ACC112 (cell line): Measurements from ENCODE around the gene CDC6.
A peak's percentile ranks its signal among the peaks of the same experiment; 100 is the strongest.
"Not testable (repeated sequence)": the region's sequence is repeated elsewhere in the genome, so short reads cannot be mapped to it uniquely, and the experiment has no call there.

Experiments used
- H2AFZ ChIP-seq: fragments of 200-600 bp; sonication (generic); one replicate; pipeline ENCODE4 v1.6.0; 2017; ENCODE audit warnings: antibody characterized with exemption, low read length; ENCODE audit not compliant: unreplicated experiment
- H3K27ac ChIP-seq: fragments of 200-600 bp; sonication (generic); 2 replicates; pipeline ENCODE4 v1.5.1; 2014; ENCODE audit warnings: low read depth, mild to moderate bottlenecking, antibody characterized with exemption, low read length, moderate library complexity
- H3K27me3 ChIP-seq: fragments of 200-600 bp; sonication (generic); 2 replicates; pipeline ENCODE4 v1.6.1; 2014; ENCODE audit warnings: mild to moderate bottlenecking, antibody characterized with exemption, low read length, moderate library complexity, mixed read lengths; ENCODE audit not compliant: insufficient read depth
- H3K36me3 ChIP-seq: fragments of 200-600 bp; sonication (generic); 2 replicates; pipeline ENCODE4 v1.6.1; 2016; ENCODE audit warnings: mild to moderate bottlenecking, antibody characterized with exemption, low read length, moderate library complexity, mixed read lengths; ENCODE audit not compliant: insufficient read depth
- H3K4me1 ChIP-seq: fragments of 200-600 bp; sonication (generic); one replicate; pipeline ENCODE4 v1.6.1; 2016; ENCODE audit warnings: low read length, mixed read lengths; ENCODE audit not compliant: insufficient read depth, unreplicated experiment, control insufficient read depth
- H3K4me3 ChIP-seq: fragments of 200-600 bp; sonication (generic); 2 replicates; pipeline ENCODE4 v1.5.1; 2014; ENCODE audit warnings: mild to moderate bottlenecking, low read depth, low read length
- H3K79me2 ChIP-seq: fragments of 200-600 bp; sonication (generic); one replicate; pipeline ENCODE4 v1.6.0; 2016; ENCODE audit warnings: low read length; ENCODE audit not compliant: control insufficient read depth, unreplicated experiment, insufficient read depth

Gene CDC6

GRCh38 chr17:40303708-40304551 lies 16.3 kb downstream of the CDC6 start:
- peak overlapping the region; percentile 74 for H3K27ac ChIP-seq
- no peak overlapping the region for H2AFZ ChIP-seq
- H3K36me3 ChIP-seq, result peaks cover 7% of the 10 kb centered on the region; the same call in 1 of the 2 replicates
- no peaks in the 10 kb centered on the region for H3K27me3 ChIP-seq
- H3K4me3 ChIP-seq, result no peak overlapping the region
- H3K79me2 ChIP-seq, result peaks cover 2% of the 10 kb centered on the region
- peaks cover 42% of the 10 kb centered on the region for H3K4me1 ChIP-seq

- not testable (repeated sequence) for H3K36me3 ChIP-seq, H3K27me3 ChIP-seq, H3K79me2 ChIP-seq, H2AFZ ChIP-seq, H3K4me3 ChIP-seq
- peak overlapping the region; percentile 74 for H3K27ac ChIP-seq
- peaks cover 46% of the 10 kb centered on the region for H3K4me1 ChIP-seq
Measured at GRCh38 chr17:40304552-40304863, 16.8 kb downstream of the CDC6 start.

- H3K79me2 ChIP-seq, H3K36me3 ChIP-seq, H3K27me3 ChIP-seq, H3K27ac ChIP-seq, H3K4me3 ChIP-seq, H2AFZ ChIP-seq: not testable (repeated sequence)
- H3K4me1 ChIP-seq, result peaks cover 50% of the 10 kb centered on the region
Measured at GRCh38 chr17:40304866-40305265, 17.2 kb downstream of the CDC6 start.

GRCh38 chr17:40306395-40306794 lies 18.7 kb downstream of the CDC6 start:
- peaks cover 2% of the 10 kb centered on the region for H3K79me2 ChIP-seq
- peaks cover 58% of the 10 kb centered on the region for H3K4me1 ChIP-seq
- H3K27ac ChIP-seq, result no peak overlapping the region
- no peaks in the 10 kb centered on the region for H3K27me3 ChIP-seq
- no peak overlapping the region for H3K4me3 ChIP-seq
- no peaks in the 10 kb centered on the region; the same call in 1 of the 2 replicates for H3K36me3 ChIP-seq
- no peak overlapping the region for H2AFZ ChIP-seq

DNA sequence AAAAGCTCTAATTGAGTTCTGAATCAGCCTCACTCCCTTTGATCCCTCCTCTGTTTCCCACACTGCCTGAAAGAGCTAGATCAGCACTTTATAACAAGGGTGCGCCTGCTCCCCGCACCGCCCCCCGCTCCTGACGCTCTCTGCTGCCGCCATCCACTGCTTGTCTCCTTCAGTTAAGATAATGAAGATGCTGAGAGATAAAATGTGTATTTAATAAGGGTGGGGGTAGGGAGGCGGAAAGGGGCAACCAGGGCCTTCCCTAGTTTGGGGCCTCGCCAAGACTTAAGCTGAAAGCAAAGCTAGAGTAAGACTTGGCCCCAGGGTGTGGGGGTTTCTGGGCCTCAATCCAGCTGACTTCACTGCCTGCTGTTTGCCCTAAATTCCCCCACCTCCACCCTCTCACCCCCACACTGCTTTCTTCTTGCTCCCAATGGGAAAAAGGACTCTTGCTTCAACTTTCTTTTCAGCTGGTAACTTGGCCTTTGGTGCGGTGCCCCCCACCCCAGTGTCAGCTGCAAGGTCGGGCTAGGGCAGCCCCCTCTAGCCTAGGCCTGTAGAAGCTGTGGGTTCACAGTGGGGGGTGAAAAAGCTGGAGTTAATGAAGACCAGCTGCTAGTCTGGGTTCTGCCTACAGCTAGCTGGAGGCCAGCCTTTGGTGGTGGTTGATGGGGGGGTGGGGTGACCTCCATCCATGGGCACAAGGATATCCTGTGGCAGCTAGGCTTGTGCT lies 19.5 kb downstream of the CDC6 start:
- Histone ChIP-seq H2AFZ (no peak overlapping the region), H3K36me3 (no peaks in the 10 kb centered on the region; the same call in 1 of the 2 replicates), H3K27me3 (no peaks in the 10 kb centered on the region), H3K4me3 (no peak overlapping the region), H3K79me2 (peaks cover 2% of the 10 kb centered on the region), H3K27ac (peak overlapping the region; percentile 33; the same call in 1 of the 2 replicates), H3K4me1 (peaks cover 65% of the 10 kb centered on the region)

DNA sequence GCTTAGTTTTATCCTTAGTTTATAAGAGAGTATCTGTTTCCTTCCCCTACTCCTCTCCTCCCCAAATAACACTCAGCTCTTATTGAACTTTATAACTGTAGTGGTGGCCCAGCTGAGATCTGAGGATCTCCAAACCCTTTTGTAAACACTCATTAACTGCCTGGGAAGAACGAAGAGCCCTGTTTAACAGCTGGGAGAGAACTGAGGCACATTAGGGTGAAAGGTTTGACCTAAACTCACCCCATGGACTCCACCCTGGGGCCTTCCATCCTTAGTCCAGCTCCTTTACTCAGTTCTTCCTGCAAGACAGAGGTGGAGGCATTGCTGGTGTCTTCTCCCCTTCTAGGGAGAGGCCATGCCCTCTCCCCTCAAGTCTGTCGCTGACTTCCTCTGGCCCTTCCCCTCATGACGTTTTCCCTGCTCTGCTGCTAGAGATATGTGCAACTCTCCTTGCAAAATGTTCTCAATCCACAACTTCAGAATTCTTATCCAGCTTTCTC lies 20.1 kb downstream of the CDC6 start:
- H3K4me3 ChIP-seq, result no peak overlapping the region
- peaks cover 2% of the 10 kb centered on the region for H3K79me2 ChIP-seq
- peaks cover 72% of the 10 kb centered on the region for H3K4me1 ChIP-seq
- no peak overlapping the region for H2AFZ ChIP-seq
- peak overlapping the region; percentile 33 for H3K27ac ChIP-seq
- no peaks in the 10 kb centered on the region; the same call in 1 of the 2 replicates for H3K36me3 ChIP-seq
- H3K27me3 ChIP-seq, result no peaks in the 10 kb centered on the region

- Histone ChIP-seq H3K4me1 (peaks cover 74% of the 10 kb centered on the region), H3K4me3 (no peak within 1 kb of the TSS), H2AFZ (no peak within 1 kb of the TSS), H3K36me3 (no peaks in the 10 kb centered on the region), H3K27ac (no peak within 1 kb of the TSS), H3K79me2 (no peaks in the 10 kb centered on the region), H3K27me3 (no peaks in the 10 kb centered on the region)
Measured at GRCh38 chr17:40309031-40309948, 21.6 kb downstream of the CDC6 start, which contains the start of gene RARA. RARA (plus strand) TSS chr17:40309180; CDS start chr17:40331219, 22,039 bp downstream.

- H3K27me3 ChIP-seq, result no peaks in the 10 kb centered on the region
- no peak overlapping the region for H3K27ac ChIP-seq
- H3K36me3 ChIP-seq, result no peaks in the 10 kb centered on the region
- H3K4me3 ChIP-seq, result no peak overlapping the region
- no peak overlapping the region for H2AFZ ChIP-seq
- peaks cover 74% of the 10 kb centered on the region for H3K4me1 ChIP-seq
- no peaks in the 10 kb centered on the region for H3K79me2 ChIP-seq
Measured at GRCh38 chr17:40309949-40310510, 22.4 kb downstream of the CDC6 start.

GRCh38 chr17:40310882-40311391 lies 23.3 kb downstream of the CDC6 start:
- Histone ChIP-seq H3K27me3 (no peaks in the 10 kb centered on the region), H3K27ac (no peak overlapping the region), H2AFZ (no peak overlapping the region), H3K79me2 (no peaks in the 10 kb centered on the region), H3K4me3 (no peak overlapping the region), H3K36me3 (no peaks in the 10 kb centered on the region), H3K4me1 (peaks cover 83% of the 10 kb centered on the region)

GRCh38 chr17:40311575-40311974 lies 23.9 kb downstream of the CDC6 start:
- no peak overlapping the region for H3K4me3 ChIP-seq
- H2AFZ ChIP-seq, result no peak overlapping the region
- no peaks in the 10 kb centered on the region for H3K36me3 ChIP-seq
- no peaks in the 10 kb centered on the region for H3K79me2 ChIP-seq
- peak overlapping the region; percentile 52 for H3K27ac ChIP-seq
- no peaks in the 10 kb centered on the region for H3K27me3 ChIP-seq
- H3K4me1 ChIP-seq, result peaks cover 84% of the 10 kb centered on the region
